GM19467 (cell line): ENCODE measurements around the gene SLC30A2.
"Not testable (repeated sequence)": the region's sequence is repeated elsewhere in the genome, so short reads cannot be mapped to it uniquely, and the experiment has no call there.

Experiments
- ATAC-seq: cut with Tn5 transposase; IDR thresholded peaks from one replicate; pipeline ENCODE4 v1.9.1; 2021; ENCODE audit warnings: mild to moderate bottlenecking, moderate library complexity; ENCODE audit not compliant: unreplicated experiment

Gene SLC30A2, protein sequence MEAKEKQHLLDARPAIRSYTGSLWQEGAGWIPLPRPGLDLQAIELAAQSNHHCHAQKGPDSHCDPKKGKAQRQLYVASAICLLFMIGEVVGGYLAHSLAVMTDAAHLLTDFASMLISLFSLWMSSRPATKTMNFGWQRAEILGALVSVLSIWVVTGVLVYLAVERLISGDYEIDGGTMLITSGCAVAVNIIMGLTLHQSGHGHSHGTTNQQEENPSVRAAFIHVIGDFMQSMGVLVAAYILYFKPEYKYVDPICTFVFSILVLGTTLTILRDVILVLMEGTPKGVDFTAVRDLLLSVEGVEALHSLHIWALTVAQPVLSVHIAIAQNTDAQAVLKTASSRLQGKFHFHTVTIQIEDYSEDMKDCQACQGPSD

DNA sequence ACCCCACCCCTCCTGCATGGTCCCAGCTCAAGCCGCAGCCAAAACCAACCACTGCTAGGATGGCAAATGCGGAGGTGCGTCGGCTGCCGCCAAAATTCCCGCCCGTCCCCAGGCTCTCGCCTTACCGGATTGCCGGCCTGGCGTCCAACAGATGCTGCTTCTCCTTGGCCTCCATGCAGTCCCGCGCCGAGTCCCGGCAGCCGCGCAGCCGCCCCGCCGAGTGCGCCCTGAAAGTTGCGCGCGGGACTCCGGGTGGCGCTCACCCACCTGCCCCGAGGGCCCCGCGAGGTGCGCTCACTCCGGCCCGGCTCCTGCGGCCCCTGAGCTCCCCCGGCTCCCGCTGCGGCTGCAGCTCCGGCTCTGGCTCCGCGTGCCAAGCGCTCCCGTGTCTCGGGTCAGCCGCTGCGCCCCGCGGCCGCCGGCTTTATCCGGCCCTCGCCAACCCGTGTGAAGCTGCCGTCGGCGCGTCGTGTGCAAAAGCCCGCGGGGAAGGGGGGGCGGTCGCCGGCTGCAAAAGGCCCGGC is at the start of gene SLC30A2:
SLC30A2 (minus strand) TSS at position 397 of the 524 bp plus-strand sequence; CDS start at position 175, 222 bp downstream.
- ATAC-seq = no peak

DNA sequence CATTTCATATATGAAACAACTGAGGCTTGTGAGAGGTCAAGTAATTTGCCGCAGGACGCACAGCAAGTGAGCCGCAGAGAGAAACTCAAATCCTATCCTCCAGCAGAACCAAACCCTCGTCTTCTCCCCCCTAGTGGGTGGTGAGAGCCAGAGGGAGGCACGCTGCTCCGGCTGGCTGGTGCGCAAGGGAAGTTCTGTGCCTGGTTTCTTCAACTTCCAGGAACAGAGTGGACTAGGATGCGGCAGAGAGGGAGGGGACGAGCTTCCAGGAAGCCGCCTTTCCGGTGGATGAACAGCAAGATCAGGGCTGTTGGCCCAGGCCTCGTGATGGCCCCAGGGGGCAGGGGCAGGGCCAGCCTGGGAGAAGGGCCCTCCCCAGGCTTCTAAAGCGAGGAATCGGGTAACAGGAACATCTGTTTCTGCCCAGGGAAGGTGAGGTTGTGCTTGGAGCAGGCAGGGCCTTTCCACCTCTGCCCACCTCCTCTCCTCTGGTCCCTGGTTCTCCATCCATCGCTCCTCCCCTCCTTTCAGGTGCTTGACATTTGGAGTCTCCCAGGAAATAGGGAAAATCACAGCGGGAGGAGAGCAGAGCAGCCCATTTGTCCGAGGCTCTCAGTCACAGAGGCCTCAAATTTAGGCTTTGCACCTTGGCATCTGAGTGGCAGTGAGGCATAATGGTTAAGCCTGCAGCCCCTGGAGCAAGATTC is 48.9 kb upstream of the SLC30A2 start:
- ATAC-seq = no peak

DNA sequence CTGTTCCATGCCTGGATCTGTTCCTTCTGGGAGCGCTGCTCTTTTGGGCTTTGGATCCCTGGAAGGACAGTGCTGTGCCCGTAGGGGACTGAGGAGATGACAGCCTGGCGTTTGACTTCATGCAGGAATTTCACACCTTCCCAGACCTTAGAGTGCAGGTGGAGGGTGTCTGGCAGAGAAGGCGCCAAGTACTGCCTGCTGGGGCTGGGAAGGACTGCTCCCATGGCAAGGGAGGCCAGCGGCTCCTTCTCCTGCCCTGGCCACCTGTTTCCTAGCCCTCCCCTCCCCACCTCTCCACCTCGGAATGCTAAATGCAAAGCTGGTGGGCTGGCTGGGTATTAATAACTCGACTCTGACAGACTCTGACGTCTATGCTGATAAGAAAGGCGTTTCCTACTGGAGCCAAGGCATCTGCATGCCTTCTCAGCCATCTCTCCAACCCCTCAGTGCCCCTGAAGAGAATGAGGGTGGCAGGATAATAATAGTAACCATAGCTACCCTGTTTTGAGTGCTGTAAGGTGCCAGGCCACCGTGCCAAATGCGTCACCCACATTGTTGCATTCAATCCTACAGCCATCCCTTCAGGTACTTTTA is 48.3 kb upstream of the SLC30A2 start:
- no peak for ATAC-seq

DNA sequence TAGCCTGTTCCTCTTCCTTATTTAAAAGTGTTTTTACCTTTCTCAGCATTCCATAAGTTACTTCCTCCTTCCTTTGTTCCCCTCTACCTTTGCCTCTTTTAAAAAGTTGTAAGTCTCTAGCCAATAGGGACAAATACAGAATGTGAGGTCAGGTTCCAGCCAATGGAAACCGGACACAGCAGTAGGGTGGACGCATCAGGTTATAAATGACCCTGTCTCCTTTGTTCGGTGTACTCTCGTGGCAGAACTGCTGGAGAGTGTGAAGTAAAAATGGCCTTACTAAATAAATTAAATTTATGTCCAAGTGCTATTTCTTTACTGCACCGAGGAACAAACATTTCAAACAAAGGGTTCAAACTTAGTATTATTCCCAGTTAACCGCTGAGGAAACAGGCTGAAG is 47.7 kb upstream of the SLC30A2 start:
- not testable (repeated sequence) for ATAC-seq

DNA sequence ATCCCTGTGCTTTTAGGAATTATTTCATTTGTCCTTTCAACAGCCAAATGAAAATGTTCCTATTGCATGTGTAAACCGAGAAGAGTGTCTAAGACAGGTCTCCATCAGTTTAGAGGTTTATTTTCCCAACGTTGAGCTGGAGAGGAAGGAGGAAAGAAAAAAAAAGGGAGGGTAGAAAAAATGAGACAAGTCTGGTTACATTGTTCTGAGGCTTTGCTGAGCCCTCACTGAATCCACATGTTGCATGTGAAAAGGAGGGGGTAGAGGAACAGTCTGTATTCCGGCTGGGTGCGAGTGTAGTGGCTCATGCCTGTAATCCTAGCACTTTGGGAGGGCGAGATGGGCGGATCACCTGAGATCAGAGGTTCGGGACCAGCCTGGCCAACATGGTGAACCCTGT is 46.5 kb upstream of the SLC30A2 start:
- no peak for ATAC-seq

DNA sequence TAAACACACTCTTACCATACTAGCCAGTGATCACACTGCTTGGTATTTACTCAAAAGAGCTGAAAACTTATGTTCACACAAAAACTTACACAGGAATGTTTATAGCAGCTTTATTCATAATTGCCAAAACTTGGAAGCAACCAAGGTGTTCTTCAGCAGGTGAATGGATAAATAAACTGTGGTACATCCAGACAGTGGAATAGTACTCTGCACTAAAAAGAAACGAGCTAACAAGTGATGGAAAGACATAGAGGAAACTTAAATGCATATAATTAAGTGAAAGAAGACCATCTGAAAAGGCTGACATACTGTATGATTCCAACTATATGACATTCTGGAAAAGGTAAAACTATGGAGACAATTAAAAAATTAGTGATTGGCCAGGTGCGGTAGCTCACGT is 45.0 kb upstream of the SLC30A2 start:
- ATAC-seq = no peak

DNA sequence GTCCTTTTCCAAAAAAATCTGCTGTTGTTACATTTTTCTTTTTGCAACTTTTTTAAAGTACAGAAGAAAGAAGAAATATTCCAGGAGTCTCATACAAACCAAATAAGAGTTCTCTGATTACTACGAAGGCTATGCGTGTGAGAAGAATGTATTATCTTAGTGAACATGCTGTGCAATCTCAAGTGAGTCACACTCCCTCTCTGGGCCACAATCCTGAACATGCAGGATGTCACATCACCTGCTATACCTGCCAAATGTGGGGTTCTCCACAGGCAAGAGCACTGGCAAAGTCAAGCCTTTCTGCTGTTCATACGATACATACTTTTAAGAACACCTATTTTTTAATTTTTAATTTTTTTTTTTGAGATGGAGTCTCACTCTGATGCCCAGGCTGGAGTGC is 43.2 kb upstream of the SLC30A2 start:
- ATAC-seq = no peak

DNA sequence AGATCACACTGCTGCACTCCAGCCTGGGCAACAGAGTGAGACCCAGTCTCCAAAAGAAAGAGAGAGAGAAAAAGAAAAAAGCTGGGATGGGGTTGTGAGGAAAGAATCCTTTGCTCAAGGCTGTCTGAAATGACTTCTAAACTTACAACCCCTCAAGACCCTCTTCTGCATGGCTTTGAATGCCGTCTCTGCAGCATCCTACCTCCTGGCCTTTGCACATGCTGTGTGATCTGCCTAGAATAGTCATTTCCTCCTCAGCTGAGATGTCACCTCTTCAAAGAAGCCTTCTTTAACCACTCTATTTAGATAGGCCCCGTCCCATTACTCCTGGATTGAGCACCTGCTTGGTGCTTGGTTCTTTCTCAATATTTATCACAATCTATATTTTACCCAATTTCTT is 38.9 kb upstream of the SLC30A2 start:
- no peak for ATAC-seq

DNA sequence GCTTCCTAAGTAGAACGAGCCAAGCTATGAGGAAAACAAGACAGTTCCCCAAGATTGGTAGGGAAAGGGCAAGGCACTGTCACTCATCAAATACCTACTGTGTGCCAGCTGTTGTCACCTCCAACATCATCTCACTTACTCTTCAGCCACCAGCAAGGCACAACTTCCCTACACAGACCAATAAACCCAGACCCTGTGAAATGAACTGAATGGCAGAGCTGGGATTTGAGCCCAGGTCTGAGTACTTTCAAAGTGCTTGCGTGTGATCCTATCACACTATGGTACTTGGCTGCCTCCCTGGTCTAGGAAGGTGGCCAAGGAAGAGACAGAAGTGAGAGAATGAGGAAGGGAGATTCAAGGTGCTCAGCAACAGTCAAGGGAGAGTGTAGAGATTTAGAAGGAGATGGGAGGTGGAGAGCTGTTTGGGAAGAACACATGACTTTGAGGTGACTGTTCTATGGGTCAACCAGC is 38.2 kb upstream of the SLC30A2 start:
- no peak for ATAC-seq

DNA sequence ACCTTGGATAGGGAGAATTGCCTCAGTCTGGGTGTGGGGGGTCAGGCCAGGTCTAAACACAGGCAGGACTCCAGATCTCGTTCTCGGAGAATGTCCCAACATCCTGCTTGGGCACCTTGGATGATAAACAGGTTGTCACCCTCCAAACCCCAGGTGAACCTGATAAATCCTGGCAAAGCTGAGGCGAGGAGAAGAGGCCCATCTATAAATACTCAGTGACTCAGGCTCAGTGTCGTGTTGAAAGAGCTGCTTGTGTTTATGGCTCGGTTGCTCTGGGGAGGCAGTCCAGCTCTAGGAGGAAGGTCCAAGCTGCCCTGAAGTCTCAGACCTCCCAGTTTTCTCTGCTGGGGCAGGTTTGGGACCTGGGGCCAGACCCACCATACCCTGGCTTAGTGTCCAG is 37.3 kb upstream of the SLC30A2 start:
- no peak for ATAC-seq

DNA sequence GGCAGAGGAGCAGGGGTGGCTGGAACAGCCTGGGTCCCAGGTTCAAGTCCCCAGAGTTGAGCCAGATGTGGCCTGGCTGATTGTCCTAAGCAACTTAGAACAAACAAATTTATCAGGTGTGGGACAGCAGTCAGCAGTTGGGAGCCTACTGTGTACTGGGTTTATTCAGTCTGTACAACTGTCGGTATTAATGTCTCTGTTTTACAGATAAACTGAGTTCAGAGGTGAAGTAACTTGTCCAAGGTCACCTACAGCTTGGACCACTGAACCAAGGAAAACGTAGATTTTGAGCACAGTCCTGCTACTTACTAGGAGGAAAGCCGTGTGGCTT is 36.1 kb upstream of the SLC30A2 start:
- ATAC-seq = no peak

DNA sequence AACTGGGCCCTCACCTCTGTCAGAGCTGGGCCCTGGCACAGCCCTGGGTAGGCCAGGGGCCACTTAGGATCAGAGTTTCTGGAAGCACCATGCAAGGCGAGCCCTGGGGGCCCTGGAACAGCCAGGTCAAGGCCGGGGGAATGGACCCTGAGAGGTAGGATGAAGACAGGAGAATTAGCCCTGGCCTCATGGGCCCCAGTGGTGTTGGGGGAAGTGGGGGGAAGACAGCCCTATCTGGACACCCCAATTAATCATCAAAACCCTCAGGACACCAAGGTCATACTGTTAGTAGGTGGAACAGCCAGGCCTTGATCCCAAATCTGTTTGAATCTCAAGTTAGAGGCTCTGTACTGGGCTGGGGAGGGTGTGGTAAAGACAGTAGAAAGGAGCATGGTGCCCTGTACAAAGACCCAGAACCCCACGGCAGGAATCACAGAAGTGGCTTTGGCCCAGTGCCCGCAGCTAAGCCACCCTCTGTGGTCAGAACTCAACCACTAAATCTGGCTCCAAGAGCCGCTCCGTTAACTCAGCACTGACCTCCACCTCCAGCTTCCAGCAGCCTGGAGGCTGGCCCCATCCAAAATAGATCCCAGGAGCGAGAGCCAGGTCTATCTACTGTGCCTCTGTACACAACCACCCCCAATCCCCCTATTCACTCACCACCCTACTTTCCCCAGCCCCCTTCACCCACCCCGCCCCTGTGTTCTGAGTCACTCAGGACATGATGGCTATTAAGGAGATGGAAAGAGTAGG is 35.5 kb upstream of the SLC30A2 start:
- no peak for ATAC-seq

DNA sequence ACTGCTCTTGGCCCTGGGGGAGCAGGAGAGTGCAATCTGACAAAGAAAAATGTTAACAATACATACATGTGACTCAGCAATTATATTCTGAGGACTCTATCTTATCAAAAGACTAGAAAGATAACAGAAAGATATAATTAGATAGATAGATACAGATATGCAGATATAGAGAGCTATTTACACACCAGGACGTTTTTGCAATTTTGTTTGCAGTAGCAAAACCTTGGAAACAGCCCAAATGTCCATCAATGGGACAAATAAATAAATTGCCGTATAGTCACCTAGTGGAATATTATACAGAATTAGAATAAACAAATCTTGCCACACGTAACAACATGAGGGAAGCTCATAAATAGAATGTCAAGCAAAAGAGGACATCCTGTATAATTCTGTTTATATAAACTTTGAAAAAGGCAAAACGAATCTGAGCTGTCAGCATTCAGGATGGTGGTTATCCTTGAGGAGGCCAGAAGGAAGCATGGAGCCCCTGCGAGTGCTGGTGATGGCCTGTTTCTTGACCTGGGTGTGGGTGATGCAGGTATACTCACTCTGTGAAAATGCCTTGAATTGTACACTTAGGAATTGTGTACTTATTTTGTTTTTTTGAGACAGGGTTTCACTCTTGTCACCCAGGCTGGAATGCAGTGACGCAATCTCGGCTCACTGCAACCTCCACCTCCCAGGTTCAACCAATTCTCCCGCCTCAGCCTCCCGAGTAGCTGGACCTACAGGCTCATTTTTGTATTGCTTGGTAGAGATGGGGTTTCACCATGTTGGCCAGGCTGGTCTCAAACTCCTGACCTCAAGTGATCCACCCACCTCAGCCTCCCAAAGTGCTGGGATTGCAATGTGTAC is 34.3 kb upstream of the SLC30A2 start:
- no peak for ATAC-seq

DNA sequence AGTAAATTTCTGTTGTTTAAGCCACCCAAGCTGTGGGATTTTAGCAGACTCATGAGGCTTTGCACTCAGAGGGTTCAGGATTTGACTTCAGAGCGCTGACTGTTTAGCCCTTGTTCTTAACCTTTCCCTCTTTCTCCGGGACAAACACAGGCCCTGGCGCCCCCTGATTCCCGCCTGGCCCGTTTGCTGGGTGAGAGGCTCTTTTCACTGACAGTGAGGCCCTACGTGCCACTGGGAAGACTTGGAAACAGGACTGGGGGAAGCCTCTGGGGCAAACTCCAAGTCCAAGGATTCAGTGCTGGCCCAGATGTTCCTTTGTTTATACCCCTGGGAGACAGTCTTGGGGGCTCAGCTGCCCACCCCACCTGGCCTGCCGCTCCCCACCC is 33.3 kb upstream of the SLC30A2 start:
- ATAC-seq = no peak

DNA sequence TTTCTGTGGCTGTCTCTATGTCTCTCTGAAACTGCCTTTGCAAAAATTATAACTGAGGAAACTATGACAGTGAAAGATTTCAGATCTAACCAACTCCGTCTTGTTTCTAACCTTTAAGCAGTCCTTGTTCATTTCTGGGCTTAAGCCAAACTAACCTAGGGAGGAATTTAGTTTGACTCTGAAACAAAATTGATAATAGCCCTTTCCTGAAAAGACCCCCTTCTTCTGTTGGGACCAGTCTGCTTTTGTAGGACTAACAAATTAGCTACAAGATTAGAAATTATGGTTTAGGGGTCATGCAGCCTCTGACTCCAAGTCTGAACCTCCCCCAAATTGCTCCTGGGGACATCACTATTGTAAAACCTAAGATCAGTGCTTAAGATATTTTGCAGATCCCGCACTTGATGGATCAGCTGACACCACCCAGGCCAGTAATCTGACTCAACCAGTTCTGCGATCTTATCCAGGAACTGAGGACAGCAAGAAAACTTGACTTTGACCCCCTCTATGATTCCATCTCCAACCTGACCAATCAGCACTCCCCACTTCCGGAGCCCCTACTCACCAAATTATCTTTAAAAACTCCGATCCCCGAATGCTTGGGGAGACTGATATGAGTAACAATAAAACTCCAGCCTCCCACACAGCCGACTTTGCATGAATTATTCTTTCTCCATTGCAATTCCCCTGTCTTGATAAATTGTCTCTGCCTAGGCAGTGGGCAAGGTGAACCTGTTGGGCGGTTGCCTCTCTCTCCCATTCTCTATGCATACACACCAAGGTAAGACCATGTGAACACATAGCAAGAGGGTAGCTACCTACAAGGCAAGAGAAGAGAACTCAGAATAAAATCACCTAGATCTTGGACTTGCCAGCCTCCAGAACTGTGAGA is 32.6 kb upstream of the SLC30A2 start:
- ATAC-seq = no peak

DNA sequence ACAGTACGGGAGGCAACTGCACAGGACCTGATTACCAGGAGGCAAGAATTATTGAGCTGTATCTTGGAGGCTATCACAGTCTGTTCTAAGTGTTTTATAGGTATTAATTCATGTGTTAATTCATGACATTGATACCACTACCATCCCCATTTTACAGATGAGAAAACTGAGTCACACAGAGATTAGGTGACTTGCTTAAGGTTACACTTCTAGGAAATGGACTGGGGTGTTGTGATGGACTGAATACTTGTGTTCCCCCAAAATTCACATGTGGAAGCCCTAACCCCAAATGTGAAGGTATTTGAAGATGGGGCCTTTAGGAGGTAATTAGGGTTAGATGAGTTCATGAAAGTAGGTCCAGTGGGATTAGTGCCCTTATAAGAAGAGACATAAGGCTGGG is 31.6 kb upstream of the SLC30A2 start:
- ATAC-seq = no peak

DNA sequence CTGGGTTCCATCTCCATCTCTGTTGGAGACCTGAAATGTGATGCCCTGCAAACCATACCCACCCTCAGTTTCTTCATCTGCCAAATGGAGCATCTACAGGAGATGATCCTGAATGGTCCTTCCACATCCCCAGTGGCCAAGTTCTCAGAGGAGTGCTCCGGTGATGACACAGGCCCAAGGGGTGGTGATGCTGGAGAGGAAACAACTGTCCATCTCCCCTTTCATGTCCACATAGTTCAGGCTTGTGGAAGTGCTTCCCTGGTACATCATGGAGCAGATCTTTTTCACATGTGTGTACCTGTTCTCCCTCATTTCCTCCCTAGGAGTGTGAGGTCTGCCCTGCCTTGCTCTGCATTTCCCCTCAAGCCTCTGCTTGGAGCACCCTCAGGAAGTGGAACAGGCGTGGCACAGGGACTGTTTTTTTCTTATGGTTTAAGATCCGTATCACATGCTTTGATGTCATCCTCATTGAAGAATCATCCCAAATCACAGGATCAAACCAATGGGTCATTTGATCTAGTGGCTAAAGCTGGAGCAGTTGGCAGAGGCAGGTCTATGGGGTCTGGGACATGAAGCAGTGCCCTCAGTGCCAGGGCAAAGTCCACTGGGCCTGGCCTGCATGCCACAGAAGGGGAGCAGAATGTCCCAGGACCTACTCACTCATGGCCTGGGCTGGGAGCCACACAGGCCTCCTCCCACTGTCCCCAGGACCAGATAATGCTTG is 29.7 kb upstream of the SLC30A2 start:
- ATAC-seq = no peak

DNA sequence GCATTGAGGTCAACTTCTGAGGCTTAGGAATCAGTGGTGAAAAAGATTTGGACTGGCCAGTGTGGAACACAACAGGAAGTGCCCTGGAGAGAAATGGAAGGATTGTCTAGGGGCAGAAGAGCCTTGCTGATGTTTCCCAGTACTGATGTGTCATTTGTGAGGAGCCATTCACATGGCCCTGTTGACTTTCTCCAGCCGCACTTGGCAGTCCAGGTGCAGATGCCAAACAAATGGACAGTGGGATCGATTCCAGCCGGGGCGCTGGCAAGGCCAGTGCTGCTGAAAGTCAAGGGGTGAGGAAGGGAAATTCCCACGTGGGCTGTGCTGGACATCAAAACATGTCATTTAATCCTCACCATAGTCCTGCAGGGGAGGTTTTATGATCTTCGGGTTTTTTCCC is 26.4 kb upstream of the SLC30A2 start:
- no peak for ATAC-seq

DNA sequence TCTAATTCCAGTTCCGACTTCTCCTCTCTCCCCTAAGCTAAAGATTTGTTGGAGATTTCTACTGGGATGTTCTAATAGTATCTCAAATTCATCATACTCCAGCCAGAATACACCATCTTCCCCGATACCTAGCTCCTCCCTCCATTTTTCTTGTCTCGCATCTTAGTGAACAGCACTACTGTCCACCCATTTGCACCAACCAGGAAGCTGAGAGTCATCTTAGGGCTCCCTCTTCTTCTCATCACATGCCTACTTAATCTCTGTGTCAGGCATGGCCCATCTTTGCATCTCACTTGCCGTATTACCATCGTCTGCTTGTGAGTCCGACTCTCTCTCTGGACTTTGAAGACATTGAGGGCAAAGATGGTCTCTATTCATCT is 25.0 kb upstream of the SLC30A2 start:
- no peak for ATAC-seq
